Activated T-cell treated with anti-CD3 and anti-CD28 coated beads, Interleukin-2, amount 50 U/mL, for 48 hours (primary cell): Measurements from ENCODE around the gene NAPSA.
"Not testable (repeated sequence)": the region's sequence is repeated elsewhere in the genome, so short reads cannot be mapped to it uniquely, and the experiment has no call there.

Experiments
- DNase-seq, 2 experiments: peaks; one replicate each; pipeline ENCODE4 v3.0.0-alpha.2; 2020

Gene NAPSA

DNA sequence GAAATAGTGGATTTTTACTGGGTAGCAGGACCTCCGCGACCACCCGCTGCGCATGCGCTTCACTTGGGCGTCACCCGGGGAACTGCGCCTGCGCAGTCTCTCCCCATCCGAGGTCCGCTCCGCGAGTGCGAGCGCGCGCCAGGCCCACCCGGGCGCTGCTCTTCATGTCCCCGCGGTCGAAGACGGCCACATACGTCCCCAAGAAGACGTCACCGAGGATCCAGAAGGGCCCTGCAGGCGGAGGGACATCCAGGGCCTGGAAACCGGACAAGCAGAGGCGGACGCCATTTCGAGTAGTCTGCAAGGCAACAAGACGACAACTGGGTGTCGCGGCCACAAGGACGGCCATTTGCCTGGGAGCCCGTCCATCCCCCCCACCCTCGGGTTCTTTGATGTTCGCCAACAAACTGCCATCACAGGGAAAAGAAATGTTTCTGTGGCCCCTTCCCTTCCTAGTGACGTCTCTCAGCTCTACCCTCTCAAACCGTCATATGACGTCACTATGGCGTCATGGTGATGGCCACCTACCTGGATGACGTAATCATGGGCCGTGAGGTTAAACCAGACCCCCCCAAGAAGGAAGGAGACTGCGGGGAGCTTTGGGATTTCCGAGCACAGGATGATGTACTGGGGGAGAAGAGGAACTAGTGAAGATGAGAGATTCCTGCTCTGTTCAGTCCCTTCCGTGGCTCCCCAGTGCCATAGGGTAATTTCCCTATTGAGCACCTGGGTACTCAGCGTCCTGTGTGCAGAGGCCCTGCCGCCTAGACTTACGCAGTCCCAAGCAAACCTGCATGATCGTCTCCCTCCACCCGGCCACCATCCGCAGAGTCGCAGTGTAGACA, 6.7 kb downstream of the NAPSA start:
- peak; percentile 84 to 87 for DNase-seq

DNA sequence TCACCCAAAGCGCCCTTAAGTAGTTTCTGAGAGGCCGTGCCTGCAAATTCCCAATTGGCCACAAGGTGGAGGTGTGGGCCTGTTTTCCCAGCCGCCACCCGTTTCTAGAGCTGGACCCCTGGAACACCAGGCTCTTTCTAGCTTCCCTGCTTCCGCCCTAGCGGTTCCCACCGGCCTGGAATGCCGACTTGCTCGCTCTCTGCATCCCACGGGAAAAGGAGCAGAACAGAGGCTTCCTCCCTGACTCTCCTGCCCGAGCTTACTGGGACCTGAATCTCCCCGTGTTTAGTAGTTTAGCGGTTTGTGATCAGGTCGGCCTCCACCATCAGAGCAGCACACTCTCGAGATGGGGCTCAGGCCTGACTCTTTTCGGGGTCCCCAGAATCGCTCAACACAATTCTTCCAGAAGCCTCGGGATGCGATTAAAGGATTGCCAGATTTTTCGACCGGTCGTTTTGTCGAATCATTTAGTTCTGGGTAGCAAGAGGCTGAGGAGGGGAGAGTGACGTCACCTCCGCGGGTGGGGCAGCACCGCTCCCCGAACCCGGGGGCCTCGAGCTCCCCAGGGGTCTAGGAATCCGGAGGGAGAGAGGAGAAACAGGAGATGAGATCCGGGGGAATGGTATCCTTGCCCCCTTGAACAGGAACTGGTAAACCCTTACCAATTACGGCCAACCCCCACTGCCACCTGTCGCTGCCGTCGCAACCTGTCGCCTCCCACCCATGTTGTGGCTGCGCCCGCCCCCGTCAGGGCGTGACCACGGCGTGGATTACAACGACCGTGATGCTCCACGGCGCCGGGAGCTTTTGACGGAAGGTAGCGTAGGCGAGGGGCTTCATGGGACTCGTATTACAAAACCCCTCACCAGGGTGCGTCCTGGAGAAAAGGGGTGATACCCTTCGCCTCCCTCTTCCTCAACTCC, 8.0 kb downstream of the NAPSA start:
- peak; percentile 93 to 94 for DNase-seq

DNA sequence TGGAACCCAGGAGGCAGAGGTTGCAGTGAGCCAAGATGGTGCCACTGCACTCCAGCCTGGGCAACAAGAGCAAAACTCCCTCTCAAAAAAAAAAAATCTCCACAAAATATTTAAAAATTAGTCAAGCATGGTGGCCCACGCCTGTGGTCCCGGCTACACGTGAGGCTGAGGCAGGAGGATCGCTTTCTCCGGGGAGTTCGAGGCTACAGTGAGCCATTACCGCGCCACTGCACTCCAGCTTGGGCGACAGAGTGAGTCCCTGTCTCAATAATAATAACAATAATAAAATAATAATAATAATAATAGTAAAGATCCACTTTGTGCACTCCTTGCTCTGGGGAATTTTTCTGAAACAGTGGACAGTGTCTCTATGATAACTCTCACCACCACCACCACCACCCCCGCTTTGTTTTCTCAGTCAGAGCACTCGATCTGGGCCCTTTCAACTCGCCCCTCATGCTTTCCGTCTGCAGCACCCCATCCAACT, 8.7 kb downstream of the NAPSA start:
- DNase-seq: no peak

DNA sequence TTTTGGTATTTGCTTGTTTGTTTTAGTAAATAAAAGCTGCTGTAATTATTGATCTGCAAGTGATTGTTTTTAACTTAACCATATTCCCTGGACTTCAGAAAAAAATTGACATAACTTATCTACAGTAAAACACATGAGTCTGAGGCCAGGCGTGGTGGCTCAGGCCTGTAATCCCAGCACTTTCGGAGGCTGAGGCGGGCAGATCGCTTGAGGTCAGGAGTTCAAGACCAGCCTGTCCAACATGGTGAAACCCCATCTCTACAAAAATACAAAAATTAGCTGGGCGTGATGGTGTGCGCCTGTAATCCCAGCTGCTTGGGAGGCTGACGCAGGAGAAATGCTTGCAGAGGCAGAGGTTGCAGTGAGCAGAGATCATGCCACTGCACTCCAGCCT, 12.0 kb downstream of the NAPSA start:
- DNase-seq: not testable (repeated sequence)

DNA sequence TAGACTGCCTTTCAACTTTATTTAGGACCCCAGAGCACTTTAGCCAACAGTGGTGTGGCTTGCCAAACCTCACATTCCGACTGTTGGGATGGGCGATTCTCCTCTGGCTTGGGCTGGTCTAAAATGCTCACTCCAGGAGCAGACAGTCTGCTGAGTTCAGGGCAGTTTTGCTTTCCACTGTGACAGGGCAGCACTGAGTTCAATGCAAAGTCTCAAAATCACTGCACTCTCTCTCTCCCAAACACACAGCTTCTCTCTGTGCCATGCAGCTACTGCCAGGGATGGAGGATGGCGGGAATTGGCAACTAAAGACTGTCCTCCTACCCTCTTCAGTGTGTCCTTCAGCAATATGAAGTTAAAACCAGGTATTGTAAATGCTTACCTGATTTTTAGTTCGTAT, 13.2 kb downstream of the NAPSA start:
- DNase-seq: no peak

DNA sequence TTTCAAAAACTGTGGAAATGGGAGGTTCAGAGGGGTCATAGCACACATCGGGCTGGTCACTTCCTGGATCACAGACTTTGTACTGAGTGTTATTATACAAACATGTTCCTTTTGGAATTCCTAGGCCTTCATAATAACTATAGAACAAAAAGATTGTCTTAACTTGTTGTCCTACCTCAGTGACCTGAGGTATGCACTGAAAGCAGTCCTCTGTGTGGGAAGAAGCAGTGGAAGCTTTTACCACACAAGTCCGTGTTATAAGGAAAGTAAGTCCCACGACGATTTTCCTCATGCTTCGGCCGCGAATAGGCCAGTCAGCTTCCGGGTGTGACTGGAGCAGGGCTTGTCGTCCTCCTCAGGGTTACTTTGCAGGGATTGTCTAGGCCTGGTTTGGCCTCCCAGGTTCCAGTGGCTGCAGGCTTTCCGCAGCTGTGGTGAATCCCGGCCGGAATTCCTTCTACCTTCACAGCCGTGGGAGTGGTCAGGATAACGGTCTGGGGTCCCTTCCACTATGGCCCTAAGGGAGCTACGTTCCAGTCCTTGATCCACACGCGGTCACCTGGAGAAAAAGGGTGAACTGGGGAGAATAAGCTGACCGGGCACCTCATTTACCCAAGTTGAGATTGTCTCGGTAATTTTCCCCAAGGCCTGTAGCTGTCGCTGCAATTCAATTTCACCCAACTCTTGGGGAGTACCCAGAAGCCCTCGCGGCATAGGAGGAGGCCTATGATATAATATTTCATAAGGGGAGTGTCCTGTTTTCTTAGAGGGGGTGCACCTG, 16.0 kb downstream of the NAPSA start:
- DNase-seq: no peak

DNA sequence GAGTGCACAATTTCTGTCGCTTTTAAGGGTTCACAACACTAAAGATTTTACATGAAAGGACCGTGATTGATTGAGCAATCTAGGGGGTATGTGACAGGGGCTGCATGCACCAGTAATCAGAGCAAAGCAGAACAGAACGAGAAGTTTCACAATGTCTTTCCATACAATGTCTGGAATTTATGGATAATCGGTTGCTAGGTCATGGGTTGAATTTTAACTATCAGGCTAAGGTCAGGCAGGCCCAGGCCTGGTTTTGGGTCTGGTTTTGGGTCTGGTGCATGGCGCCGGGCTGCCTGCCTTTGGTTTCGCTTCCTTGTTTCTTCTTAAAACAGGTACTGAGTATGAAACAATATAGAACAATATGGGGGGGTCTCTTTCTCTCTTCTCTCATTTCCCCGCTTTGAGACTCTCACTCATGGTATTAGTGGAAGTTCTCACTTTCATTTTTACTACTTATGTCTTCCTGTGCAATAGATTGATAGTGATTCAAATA, 18.3 kb downstream of the NAPSA start:
- DNase-seq: peak; percentile 61 to 67

DNA sequence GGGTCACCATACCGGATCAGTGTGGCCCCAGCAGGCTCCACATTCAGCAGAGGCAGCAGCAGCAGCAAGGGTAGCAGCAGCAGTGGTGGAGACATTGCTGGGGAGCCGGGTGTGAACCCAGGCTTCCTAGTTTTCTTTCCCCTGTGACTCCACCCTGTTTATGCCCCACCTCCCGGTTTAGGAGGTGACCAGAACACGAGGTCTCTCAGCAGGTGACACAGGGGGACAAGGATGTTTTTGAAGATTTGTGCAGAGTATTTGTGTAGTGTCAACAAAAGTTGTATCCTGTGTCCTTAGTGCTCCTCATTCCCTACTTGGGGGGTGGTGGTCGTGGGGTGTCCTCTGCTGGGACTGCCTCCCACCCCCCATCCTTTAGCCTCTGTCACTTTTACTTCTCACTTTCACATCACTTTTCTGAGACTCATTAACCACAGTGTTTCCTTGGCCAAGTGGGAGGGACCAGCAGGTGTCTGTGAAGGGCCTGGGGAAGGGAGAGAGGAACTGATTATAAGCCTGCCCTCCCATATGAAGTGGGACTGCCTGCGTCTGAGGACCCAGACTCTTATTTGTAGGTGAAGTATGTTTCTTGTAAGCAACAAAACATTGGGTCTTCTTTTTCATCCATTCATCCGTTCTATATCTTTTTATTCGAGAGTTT, 20.6 kb downstream of the NAPSA start:
- DNase-seq: no peak

DNA sequence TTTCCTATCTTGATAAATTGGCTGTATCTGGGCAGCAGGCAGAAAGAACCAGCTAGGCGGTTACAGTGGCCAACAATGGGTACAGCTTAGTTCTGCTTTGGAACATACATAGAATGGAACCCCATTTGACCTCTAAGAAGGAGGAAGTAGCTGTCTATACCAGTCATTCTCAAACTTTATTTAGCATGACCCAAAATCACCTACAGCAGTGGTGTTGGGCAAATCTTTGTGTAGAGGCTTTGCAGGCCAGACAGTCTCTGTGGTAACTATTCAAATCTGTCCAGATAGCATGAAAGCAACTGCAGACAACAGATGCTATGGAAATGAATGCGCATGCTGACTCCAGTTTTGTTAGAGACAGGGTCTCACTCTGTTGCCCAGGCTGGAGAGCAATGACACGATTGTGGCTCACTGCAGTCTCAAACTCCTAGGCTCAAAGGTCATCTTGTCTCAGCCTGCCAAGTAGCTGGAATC, 24.3 kb downstream of the NAPSA start:
- DNase-seq: no peak

DNA sequence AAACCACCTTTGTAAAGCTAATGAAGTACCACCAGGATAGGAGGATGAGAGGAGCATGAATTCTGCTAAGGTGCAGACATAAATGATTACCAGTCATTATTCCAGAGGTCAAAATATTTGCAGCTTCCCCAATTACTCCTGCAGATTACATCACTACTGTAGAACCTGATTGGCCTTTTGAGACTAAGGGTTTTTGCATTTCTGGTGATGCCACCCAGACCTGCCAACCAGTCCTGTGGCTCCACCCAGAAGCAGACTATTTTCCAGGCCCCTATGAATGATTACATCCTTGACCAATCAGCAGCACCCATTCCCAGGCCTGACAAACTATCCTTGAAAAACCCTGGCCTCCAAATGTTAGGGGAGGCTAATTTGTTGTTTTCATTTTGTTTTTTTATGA, 25.1 kb downstream of the NAPSA start:
- no peak for DNase-seq

DNA sequence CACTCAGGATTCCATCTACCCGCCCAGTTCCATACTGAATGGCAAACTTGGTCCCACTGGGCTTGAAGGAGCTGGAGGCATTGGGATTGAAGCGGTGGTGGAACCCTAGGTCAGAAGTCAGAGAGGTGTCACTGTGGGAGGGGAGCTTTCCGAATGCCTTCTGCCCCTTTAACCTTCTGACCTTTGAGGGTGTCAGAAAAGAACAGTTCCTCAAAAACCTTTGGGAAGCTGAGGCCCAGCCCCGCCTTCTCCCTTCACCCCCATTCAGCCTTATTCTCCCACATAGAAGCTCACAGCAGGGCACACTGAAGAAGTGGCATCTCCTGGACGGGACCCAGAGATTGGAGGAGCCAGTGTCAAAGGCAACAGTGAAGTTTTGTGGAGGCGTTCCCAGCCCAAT, 28.4 kb downstream of the NAPSA start:
- DNase-seq: not testable (repeated sequence)

DNA sequence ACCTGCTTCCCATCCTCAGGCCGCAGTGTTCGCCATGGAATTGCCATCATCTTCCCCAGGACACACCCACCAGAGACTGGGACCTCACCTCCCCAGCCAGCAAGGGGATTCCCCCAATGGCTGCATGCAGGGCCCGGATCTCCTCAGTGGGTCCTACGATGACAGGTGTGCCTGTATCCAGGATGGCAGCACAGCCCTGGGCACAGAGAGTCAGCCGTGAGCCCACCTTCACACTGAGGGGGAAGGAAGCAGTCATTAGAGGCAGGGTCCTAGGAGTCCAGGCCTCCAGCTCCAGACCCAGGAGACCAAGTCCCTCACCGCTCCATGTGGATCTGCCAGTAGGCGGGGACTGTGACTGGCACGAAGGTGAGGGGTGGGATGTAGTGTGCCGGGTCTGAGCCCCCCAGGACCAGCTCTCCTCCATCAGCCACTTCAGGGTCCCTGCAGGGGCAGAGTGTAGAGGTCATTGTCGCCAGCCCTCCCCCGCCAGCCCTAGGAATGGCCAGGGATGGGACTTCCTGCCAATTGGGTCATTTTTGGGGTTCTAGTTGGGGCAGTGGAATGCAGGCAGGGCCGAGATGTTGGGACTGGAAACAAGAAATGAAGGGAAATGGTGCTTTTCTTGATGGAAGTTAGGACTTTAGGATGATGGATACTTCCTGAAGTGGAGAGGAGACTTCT, 30.6 kb downstream of the NAPSA start:
- no peak for DNase-seq

DNA sequence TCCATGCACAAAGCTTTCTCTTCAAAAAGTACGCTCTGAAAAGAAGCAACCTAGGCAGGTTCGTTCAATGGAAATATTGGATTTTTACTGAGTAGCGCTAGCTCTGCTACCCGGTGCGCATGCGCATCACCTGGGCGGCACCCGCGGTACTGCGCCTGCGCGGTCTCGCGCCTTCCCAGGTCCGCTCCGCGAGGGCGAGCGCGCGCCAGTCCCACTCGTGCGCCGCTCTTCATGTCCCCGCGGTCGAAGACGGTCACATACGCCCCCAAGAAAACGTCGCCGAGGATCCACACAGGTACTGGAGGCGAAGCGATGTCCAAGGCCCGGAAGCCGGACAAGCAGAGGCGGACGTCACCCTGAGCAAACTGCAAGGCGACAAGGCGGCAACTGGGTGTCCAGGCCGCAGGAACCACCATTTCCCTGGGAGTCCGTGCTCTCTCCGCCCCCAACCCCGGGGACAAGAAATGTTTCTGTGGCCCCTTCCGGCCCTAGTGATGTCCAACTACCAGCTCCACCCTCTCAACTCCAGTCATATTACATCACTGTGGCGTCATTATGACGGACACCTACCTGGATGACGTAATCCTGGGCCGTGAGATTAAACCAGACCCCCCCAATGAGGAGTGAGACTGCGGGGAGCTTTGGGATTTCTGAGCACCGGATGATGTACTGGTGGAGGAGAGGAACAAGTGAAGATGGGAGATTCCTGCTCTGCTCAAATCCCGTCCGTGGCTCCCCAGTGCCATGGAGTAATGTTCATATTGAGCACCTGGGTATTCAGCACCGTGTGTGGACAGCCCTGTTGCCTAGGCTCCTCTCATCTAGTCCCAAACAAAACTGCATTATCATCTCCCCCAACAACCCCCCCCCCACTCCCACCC, 31.5 kb downstream of the NAPSA start:
- peak in 1 of 2 experiments; percentile 92 for DNase-seq

DNA sequence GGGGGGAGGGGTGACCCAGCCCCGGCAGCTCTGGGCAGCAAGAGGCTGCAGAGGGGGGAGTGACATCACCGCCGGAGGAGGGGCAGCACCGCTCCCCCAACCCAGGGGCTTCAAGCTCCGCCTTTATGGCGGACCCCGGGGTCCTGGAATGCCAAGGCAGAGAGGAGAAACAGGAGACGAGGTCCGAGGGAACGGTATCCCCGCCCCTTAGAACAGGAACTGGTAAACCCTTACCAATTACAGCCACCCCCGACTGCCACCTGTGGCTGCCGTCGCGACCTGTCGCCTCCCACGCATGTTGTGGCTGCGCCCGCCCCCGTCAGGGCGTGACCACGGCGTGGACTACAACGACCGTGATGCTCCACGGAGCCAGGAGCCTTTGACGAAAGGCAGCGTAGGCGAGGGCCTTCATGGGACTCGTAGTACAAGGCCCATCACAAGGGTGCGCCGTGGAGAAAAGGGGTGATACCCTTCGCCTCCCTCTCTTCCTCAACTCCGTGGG, 32.2 kb downstream of the NAPSA start:
- DNase-seq: peak; percentile 96

DNA sequence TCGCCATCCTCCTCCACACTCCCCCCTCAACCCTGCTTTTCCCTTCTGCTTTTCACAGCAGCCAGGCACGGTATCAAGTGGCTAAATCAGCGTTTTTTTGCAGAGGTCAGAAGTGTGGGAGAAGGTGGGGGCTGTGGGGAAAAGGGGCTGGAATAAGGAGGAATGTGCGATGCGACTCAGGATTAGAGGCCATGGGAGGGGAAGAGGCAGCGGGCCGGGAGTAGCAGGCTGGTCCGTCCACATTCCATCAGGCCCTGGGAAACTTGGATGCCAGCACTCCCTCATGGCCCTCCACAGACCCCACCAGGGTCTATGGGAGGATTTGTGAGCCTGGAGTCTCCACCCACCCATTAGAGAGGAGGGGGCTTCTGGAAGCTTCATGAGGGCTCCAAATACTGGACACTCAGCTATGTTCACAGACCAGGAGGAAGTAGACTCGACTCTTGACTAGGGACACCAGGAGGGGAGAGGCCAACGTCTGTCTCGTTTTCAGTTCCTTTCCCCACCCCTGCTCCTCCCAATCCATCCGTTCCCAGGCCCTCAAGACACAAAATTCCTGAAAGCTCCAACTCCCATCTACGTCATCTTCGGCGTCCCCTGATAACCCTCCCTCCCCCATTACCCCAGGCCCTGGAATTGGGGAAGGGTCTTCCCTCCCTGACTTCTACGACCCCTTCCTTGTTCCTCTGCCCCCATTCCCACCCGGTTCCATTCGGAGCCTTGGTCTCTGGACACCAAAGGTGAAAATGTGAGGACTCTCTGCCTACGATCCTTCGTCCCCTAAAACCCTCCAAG, 33.0 kb downstream of the NAPSA start:
- DNase-seq: no peak

DNA sequence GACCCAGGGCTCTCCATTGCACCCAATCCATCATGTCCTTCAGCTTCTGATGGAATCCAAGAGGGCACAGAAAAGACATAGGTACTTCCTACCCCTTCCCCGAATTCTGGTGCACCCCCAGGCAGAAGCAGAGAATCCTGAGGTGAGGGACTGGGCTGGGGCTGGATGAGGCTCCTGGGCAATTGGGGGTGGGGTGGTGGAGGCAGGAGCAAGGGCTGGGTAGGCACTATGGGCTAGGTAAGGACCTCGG, 33.5 kb downstream of the NAPSA start:
- DNase-seq: no peak

DNA sequence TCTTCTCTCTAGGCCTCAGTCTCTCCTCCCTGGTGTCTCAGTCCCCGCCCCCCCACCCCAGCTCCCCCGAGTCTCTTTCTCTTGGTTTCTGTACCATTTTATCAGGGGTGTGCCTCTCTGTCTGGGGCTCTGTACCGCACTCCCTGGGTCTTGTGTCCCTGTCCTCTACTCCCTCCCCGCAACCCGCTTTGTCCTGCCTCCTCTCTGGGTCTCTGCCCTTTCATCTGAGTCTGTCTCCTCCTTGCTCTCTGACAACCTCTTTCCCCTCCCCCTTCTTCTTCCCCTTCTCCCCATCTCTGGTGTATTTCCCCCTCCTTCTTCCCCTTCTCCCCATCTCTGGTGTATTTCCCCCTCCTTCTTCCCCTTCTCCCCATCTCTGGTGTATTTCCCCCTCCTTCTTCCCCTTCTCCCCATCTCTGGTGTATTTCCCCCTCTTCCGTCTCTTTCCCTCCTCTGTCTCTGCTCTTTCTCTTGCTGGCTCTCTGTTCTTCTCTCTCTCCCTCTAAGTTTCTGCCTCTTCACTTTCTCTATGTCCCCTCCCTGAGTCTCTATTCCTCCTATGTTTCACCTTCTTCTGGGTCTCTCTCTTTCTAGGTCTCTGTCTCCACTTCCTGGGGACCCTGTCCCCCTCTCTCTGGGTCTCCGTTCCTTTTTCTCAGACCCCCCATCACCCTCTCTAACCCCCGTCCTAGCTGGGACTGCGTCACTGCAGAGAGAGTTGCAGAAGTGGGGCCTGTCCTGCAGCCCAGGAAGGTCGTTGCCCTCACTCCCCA, 34.0 kb downstream of the NAPSA start:
- no peak for DNase-seq

DNA sequence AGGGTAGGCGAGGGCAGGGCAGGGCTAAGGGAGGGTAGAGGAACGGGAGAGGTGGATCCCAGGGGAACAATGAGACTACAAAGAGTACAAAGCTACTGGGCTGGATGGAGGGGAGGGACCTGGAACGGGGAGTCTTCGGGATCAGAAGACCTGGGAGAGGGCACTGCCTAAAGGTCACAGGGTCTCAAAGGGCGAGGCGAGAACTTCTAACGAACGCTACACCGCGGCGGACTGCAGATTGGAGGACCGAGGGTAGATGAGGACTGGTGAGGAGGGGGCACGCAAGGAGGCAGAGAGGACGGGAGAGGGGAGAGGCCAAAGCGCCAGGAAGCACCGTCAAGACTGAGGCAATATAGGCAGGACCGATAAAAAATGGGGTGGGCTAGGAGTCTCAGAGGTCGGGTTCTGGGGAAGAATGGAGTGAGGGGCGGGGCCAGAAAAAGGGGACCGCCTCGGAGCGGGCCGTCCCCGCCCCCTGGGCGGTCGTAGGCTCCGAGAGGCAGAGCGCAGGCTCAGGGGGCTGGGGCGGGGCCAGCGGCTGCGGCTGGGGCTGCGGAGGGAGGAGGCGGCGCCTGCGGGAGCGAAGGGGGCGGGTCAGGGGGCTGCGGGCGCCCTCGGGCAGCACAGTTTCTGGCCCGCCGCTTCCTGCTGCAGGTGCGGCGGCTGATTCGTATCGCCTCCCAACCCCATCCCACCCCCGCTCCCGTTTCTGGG, 34.9 kb downstream of the NAPSA start:
- peak; percentile 86 to 91 for DNase-seq
